ENCODE data around the gene HSD11B1L.

HSD11B1L gene

GRCh38 chr19:5680437-5681368 lies at the start of gene HSD11B1L, which contains the start of gene MICOS13:
HSD11B1L (plus strand) TSS chr19:5681027; CDS start chr19:5684833, 3,806 bp downstream.
MICOS13 (minus strand) TSS chr19:5680516; CDS start chr19:5680486, 30 bp downstream.
- peak; percentile 98 for DNase-seq

GRCh38 chr19:5631567-5632240 lies 49.1 kb upstream of the HSD11B1L start:
- DNase-seq, result no peak

GRCh38 chr19:5632241-5632612 lies 48.6 kb upstream of the HSD11B1L start:
- no peak for DNase-seq

- no peak for DNase-seq
Observed at GRCh38 chr19:5632657-5633056, 48.2 kb upstream of the HSD11B1L start.

GRCh38 chr19:5635427-5635826 lies 45.4 kb upstream of the HSD11B1L start:
- DNase-seq, result no peak

- DNase-seq, result no peak
Observed at GRCh38 chr19:5637971-5638370, 42.9 kb upstream of the HSD11B1L start.

GRCh38 chr19:5641171-5641570 lies 39.7 kb upstream of the HSD11B1L start:
- no peak for DNase-seq

GRCh38 chr19:5642204-5642603 lies 38.6 kb upstream of the HSD11B1L start:
- DNase-seq, result no peak

- no peak for DNase-seq
Observed at GRCh38 chr19:5643060-5643459, 37.8 kb upstream of the HSD11B1L start.

GRCh38 chr19:5644037-5644436 lies 36.8 kb upstream of the HSD11B1L start:
- no peak for DNase-seq

GRCh38 chr19:5645409-5645808 lies 35.4 kb upstream of the HSD11B1L start:
- no peak for DNase-seq

GRCh38 chr19:5646703-5647102 lies 34.1 kb upstream of the HSD11B1L start:
- no peak for DNase-seq

- no peak for DNase-seq
Observed at GRCh38 chr19:5648464-5648863, 32.4 kb upstream of the HSD11B1L start.

- DNase-seq, result no peak
Observed at GRCh38 chr19:5651361-5651760, 29.5 kb upstream of the HSD11B1L start.

GRCh38 chr19:5652261-5652660 lies 28.6 kb upstream of the HSD11B1L start:
- no peak for DNase-seq

- DNase-seq, result no peak
Observed at GRCh38 chr19:5654931-5655330, 25.9 kb upstream of the HSD11B1L start.

GRCh38 chr19:5655412-5655811 lies 25.4 kb upstream of the HSD11B1L start:
- no peak for DNase-seq

- DNase-seq, result no peak
Observed at GRCh38 chr19:5661483-5661882, 19.3 kb upstream of the HSD11B1L start.

GRCh38 chr19:5663904-5664303 lies 16.9 kb upstream of the HSD11B1L start:
- DNase-seq, result no peak

GRCh38 chr19:5664515-5664914 lies 16.3 kb upstream of the HSD11B1L start:
- no peak for DNase-seq

- DNase-seq, result no peak
Observed at GRCh38 chr19:5665781-5666513, 14.9 kb upstream of the HSD11B1L start.

- DNase-seq, result no peak
Observed at GRCh38 chr19:5666921-5667610, 13.8 kb upstream of the HSD11B1L start.
